DOHH2 (cell line): ENCODE data around the gene ALOXE3.
A peak's percentile ranks its signal among the peaks of the same experiment; 100 is the strongest.
"Not testable (repeated sequence)": the region's sequence is repeated elsewhere in the genome, so short reads cannot be mapped to it uniquely, and the experiment has no call there.

Source experiments
- H3F3A ChIP-seq: fragments of 200-600 bp; sonication (generic), shearing (Covaris generic); 2 replicates; pipeline ENCODE4 v1.6.0; 2016; ENCODE audit warnings: antibody characterized with exemption, mild to moderate bottlenecking; ENCODE audit not compliant: control insufficient read depth, insufficient read depth
- H3K27ac ChIP-seq: fragments of 200-600 bp; sonication (generic); 2 replicates; pipeline ENCODE4 v1.5.1; 2014; ENCODE audit warnings: low read depth, mild to moderate bottlenecking, low read length, moderate library complexity
- H3K27me3 ChIP-seq: fragments of 200-600 bp; sonication (generic); 2 replicates; pipeline ENCODE4 v1.6.1; 2014; ENCODE audit warnings: mild to moderate bottlenecking, low read length, mixed read lengths; ENCODE audit not compliant: control insufficient read depth
- H3K36me3 ChIP-seq: fragments of 200-600 bp; sonication (generic); 2 replicates; pipeline ENCODE4 v1.6.1; 2014; ENCODE audit warnings: mild to moderate bottlenecking, low read length, moderate library complexity, mixed read lengths; ENCODE audit not compliant: control insufficient read depth
- H3K4me1 ChIP-seq: fragments of 200-600 bp; sonication (generic); 2 replicates; pipeline ENCODE4 v1.6.1; 2014; ENCODE audit warnings: mild to moderate bottlenecking, low read length, mixed read lengths; ENCODE audit not compliant: control insufficient read depth
- H3K4me2 ChIP-seq: fragments of 200-600 bp; sonication (generic); 2 replicates; pipeline ENCODE4 v1.6.0; 2014; ENCODE audit warnings: mild to moderate bottlenecking, low read length, moderate library complexity
- H3K4me3 ChIP-seq: fragments of 200-600 bp; sonication (generic); 2 replicates; pipeline ENCODE4 v1.5.1; 2014; ENCODE audit warnings: mild to moderate bottlenecking, low read length, mixed read lengths
- H3K79me2 ChIP-seq: fragments of 200-600 bp; sonication (generic); 2 replicates; pipeline ENCODE4 v1.6.1; 2014; ENCODE audit warnings: mild to moderate bottlenecking, low read length, mixed read lengths; ENCODE audit not compliant: control insufficient read depth
- H3K9me2 ChIP-seq: fragments of 200-600 bp; sonication (generic); replicated peaks from 2 replicates; pipeline ENCODE4 v1.6.1; 2014; ENCODE audit warnings: mild to moderate bottlenecking, low read length, mixed read lengths; ENCODE audit not compliant: control insufficient read depth
- H3K9me3 ChIP-seq: fragments of 200-600 bp; sonication (generic); 2 replicates; pipeline ENCODE4 v1.6.1; 2014; ENCODE audit warnings: antibody characterized with exemption, low read length, mixed read lengths; ENCODE audit not compliant: control insufficient read depth, insufficient read depth
- H4K20me1 ChIP-seq: fragments of 200-600 bp; sonication (generic); 2 replicates; pipeline ENCODE4 v1.6.0; 2014; ENCODE audit warnings: low read depth, mild to moderate bottlenecking, antibody characterized with exemption, low read length, moderate library complexity; ENCODE audit not compliant: control insufficient read depth, insufficient read depth
- EZH2phosphoT487 ChIP-seq: fragments of 200-600 bp; sonication (generic); IDR thresholded peaks from 2 replicates; pipeline ENCODE4 v1.6.1; 2017; ENCODE audit warnings: borderline replicate concordance, mild to moderate bottlenecking, antibody characterized with exemption, low read length, moderate library complexity, mixed read lengths
- TF ChIP-seq, protein P1 (sequence below): fragments of 200-600 bp; sonication (generic); IDR thresholded peaks from one replicate; pipeline ENCODE4 v1.5.1; 2014; ENCODE audit warnings: antibody characterized with exemption, mild to moderate bottlenecking, low read depth, low read length; ENCODE audit not compliant: poor library complexity, severe bottlenecking

Gene ALOXE3

DNA sequence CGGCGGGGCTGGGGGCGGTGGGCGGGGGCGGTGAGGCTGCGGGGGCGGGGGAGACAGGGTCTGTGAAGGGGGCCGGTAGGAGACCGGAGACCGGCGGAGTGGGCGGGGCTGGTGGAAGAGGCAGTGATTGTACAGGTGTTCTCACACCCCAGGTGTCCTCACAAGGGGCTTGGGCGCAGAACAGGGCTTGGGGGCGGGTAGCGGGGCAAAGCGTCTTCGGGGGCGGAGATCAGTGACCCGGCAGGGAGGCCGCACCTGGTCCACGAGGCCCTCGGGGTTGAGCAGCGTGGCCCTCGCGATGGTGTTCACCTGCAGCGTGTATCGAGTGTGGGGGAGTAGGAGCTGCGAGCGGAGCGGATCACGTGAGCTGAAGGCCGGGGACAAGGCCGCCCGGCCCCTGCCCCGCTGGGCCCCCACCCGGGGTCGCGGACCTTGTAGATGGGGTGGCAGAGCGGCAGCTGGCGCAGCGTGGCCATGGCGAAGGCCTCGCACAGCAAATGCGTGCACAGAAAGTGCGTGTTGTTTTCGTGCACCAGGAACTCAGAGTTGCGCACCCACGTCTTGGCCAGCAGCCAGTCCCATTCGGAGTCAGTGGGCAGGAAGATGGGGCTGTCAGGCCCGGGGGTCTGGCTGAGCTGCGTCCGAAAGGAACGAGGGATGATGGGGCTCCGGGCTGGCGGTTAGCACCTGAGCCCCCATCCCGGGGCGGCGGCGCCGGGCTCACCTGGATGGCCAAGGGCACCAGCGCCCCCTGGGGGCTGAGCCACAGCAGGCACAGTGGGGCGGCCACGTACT lies 8.5 kb downstream of the ALOXE3 start:
- peak overlapping the region; percentile 60 for H3K4me3 ChIP-seq
- H3K36me3 ChIP-seq: no peaks in the 10 kb centered on the region

DNA sequence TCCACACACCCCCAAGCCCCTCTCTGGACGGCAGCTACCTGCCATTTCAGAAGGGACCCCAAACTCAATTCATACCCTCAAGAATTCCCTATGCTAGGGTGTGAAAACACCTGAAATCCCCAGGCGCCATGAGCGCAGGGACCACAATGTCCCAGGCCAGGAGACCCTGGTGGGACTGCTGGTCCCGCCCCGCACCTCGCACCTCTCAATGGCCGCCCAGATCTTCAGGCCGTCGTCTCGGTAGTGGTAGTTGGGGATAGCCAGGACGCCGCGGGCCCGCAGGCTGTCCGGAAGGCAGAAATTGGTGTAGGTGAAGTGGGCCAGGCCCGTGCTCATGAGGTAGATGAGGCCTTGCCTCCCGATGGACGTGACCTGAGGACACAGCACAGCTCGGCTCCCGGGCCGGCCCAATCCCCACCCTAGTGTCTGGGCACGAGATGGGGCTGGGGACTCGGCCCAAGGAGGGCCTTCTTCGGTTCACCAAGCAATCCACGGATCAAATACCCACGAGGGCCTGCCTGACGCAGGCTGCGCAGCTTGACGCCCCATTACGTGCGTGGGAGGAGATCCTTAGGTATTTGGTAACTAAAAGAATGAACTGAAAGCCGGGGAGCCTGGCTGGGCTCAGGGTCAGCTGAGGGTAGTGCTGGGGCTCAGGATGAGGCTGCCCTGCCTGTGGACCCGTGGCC lies 9.2 kb downstream of the ALOXE3 start:
- Histone ChIP-seq H3K9me3 (no peaks in the 10 kb centered on the region), H3K27me3 (peaks cover 36% of the 10 kb centered on the region), H3K27ac (no peak overlapping the region), H3K36me3 (no peaks in the 10 kb centered on the region), H3F3A (no peaks in the 10 kb centered on the region), H3K4me1 (peaks cover 8% of the 10 kb centered on the region), H3K79me2 (no peaks in the 10 kb centered on the region), H3K9me2 (no peaks in the 10 kb centered on the region), H4K20me1 (no peaks in the 10 kb centered on the region; the same call in 1 of the 2 replicates), H3K4me3 (no peak overlapping the region), H3K4me2 (no peak overlapping the region)
- no peak for TF ChIP-seq EZH2phosphoT487
- TF ChIP-seq, protein P1, sequence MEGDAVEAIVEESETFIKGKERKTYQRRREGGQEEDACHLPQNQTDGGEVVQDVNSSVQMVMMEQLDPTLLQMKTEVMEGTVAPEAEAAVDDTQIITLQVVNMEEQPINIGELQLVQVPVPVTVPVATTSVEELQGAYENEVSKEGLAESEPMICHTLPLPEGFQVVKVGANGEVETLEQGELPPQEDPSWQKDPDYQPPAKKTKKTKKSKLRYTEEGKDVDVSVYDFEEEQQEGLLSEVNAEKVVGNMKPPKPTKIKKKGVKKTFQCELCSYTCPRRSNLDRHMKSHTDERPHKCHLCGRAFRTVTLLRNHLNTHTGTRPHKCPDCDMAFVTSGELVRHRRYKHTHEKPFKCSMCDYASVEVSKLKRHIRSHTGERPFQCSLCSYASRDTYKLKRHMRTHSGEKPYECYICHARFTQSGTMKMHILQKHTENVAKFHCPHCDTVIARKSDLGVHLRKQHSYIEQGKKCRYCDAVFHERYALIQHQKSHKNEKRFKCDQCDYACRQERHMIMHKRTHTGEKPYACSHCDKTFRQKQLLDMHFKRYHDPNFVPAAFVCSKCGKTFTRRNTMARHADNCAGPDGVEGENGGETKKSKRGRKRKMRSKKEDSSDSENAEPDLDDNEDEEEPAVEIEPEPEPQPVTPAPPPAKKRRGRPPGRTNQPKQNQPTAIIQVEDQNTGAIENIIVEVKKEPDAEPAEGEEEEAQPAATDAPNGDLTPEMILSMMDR: no peak

More for the DNA sequence above, 8.5 kb downstream of the ALOXE3 start:
- H3K9me3 ChIP-seq: no peaks in the 10 kb centered on the region
- H3K79me2 ChIP-seq: no peaks in the 10 kb centered on the region
- peak overlapping the region; percentile 81 for H3K4me2 ChIP-seq
- no peaks in the 10 kb centered on the region; the same call in 1 of the 2 replicates for H4K20me1 ChIP-seq
- peaks cover 43% of the 10 kb centered on the region for H3K27me3 ChIP-seq
- no peak for TF ChIP-seq EZH2phosphoT487
- TF ChIP-seq, protein P1: peak; percentile 94
- no peak overlapping the region for H3K27ac ChIP-seq
- H3F3A ChIP-seq: no peaks in the 10 kb centered on the region
- no peaks in the 10 kb centered on the region for H3K9me2 ChIP-seq
- H3K4me1 ChIP-seq: peaks cover 8% of the 10 kb centered on the region

DNA sequence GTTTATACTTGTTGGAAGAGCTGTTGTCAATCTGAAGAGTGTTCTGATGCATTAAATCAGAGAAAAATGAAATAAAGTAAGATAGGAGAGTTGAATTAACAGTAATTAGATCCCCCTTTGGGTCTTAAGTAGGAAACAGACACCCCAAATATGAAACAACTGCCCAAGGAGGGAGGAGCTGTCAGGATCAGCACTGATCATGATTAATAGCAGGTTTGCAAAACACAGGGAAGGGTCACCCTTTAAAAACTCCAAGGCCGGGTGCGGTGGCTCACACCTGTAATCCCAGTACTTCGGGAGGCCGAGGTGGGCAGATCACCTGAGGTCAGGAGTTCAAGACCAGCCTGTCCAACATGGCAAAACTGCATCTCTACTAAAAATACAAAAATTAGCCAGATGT lies 11.3 kb downstream of the ALOXE3 start:
- H3K79me2 ChIP-seq, H3K4me3 ChIP-seq, H3K9me3 ChIP-seq, H3K27ac ChIP-seq, H3K9me2 ChIP-seq, H3K4me2 ChIP-seq, H4K20me1 ChIP-seq, H3K4me1 ChIP-seq, H3K36me3 ChIP-seq, H3F3A ChIP-seq: not testable (repeated sequence)
- H3K27me3 ChIP-seq: peaks cover 21% of the 10 kb centered on the region

DNA sequence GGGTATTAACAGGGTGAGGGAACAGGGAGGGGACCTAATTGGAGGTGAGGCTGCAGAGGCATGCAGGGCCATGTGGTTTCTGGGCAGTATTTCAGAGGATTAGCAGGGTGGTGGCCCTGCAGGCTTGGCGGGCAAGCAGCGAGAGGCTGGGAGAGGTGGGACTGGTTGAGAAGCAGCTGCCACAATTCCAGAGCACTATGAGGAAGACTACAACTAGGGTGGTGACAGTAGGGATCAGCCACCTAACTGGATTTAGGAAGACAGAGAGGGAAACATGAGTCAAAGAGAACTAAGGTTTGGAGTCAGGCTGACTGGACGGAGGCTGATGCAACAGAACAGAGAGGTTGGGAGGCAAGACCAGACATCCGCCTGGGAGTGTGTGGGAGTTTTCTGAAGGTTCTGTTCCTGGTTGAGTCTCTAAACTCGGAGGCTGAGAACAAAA lies 12.3 kb downstream of the ALOXE3 start:
- TF ChIP-seq, protein P1: no peak
- TF ChIP-seq EZH2phosphoT487: no peak
- no peaks in the 10 kb centered on the region for H4K20me1 ChIP-seq
- H3K79me2 ChIP-seq: no peaks in the 10 kb centered on the region
- no peaks in the 10 kb centered on the region for H3K9me3 ChIP-seq
- H3K4me3 ChIP-seq: no peak overlapping the region
- no peaks in the 10 kb centered on the region for H3F3A ChIP-seq
- no peaks in the 10 kb centered on the region for H3K36me3 ChIP-seq
- H3K27me3 ChIP-seq: 0 out of 2 replicates have a peak, but pooled peaks cover 13% of the 10 kb centered on the region
- peaks cover 16% of the 10 kb centered on the region for H3K4me1 ChIP-seq
- H3K4me2 ChIP-seq: no peak overlapping the region
- no peaks in the 10 kb centered on the region for H3K9me2 ChIP-seq
- H3K27ac ChIP-seq: no peak overlapping the region
